NOMO-1 (cell line): ENCODE results near the gene ZMYND10.

Experiments
- DNase-seq, 2 experiments: peaks; one replicate each; lab custom pipeline; 2025; ENCODE audit not compliant: unreplicated experiment in 2 of 2; lab: John Stamatoyannopoulos, UW

ZMYND10 gene

DNA sequence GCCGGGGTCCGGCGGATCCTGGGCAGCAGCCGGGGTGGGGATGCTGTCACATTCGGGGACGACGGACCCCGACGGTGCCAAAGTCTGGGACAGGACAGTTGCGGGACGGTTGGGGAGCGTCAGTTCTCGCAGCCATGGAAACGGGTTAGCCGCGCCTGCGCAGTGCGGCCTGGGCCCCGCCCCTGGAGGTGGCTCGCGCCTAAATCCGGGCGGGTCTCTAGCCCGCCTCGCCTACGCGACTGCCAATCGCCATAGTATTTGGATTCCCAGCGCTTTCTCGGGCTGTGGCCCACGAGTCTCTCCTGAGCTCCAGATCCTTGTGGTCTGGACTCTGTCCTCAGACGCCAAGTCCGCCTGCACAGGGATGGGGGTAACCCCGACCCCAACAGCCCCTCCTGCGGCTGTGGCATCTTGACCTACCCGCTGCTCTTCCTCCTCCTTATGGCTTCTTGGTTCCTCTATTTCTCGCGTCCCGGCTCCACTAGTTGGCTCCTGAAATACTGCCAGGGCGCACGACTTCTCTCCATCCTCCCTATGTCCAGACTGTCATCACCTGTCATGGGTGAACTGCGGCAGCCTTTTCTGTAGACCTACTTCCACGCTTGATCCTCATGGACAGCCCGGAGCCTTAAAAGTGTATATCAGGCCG, at the start of gene ZMYND10:
Gene ZMYND10, minus strand, starts transcription at position 147 of the 649 bp plus-strand sequence. CDS start 153 bp downstream, outside the sequence.
- peak; percentile 66 to 78 for DNase-seq

DNA sequence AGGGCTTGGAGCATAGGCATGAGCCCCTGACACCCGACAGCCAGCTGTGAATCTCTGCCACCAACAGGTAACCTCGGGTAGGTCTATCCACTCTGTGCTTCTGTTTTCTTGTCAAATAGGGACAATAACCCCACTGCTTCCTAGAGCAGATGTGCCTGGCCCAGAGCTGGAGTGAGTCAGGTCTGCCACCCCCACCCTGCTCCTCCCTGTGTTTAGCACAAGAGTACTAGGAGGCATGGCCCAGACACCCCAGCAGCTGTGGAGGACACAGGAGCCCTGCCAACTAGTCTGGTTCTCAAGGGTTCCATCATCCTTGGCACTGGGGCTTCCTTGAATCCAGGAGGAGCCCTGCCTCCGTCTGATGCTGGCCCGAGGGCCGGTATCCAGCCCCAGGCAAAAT, 47.5 kb upstream of the ZMYND10 start:
- no peak for DNase-seq

DNA sequence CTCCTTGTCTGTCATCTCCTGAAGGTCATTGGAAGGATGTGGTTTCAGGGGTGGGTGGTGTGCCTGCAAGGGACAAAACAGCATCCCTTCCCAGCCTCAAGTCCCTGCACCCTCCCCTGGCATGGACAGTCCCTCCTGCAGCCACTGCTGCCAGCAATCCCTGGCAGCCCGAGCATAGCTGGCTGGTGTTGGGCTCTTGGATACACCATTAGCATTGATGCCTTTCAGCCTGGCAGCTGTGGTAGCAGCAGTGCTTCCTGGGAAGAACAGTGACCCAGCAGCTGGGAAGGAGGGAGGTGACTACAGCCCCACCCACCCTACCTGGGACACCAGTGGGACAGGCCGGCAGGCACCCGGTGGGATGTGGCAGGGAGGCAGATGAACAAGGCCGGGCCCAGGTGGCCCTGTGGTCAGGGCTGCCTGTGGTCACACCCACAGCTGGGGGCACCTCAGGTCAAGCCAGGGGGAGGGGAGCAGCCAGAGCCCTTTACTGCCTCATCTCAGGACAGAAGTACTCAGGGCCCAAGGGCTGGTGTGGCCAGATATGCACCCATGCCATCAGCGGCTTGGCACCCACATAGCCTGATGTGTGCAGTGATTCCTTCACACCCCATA, 46.7 kb upstream of the ZMYND10 start:
- DNase-seq: no peak

DNA sequence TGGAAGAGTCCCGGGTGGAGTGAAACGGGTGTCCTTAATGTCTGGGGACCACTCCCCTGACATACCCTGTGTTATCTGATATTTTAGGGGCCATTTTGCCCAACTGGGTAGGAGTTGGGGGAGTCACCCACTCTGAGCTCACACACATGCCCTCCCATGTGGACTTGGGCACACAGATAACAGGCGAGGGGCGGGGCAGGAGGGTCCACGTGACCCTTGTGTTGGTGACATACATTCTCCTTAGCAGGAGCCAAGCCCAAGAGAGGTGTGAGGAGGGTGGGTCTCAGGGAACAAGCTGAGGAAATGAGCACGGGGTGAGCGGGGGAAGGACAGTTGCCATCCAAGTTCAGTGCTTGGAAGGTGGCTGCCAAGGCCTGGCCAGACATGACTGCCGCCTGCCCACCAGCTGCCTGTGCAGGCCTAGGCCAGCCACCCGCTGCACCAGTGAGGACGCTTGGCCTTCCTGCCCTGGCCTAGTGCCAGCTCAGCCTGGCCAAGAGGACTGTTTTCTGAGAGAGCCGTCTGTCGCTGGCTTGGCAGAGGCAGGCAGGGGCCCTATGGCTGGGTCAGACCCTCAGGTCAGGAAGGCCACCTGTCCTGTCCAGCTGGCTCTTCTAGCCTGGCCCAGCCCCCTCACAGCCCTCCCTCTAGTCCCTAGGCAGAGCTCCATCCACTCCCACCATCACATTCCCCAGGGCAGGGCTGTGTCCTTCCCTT, 45.1 kb upstream of the ZMYND10 start:
- no peak for DNase-seq

DNA sequence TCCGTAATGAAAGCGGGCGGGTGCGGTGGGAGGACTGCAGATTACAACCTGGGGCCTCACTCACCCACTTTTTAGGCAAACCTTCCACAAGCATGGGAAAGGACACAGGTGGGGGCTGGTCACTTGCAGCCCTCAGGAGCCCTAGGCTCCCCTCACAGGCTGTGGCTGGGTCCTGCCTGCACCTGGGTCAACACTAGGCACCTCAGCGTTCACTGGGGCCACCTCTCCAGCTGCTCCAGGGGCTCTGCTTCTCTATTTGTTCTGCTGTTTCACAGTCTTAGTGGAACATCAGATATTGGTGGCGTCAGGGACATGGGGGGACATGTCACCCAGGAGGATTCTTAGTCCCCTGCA, 43.9 kb upstream of the ZMYND10 start:
- no peak for DNase-seq

DNA sequence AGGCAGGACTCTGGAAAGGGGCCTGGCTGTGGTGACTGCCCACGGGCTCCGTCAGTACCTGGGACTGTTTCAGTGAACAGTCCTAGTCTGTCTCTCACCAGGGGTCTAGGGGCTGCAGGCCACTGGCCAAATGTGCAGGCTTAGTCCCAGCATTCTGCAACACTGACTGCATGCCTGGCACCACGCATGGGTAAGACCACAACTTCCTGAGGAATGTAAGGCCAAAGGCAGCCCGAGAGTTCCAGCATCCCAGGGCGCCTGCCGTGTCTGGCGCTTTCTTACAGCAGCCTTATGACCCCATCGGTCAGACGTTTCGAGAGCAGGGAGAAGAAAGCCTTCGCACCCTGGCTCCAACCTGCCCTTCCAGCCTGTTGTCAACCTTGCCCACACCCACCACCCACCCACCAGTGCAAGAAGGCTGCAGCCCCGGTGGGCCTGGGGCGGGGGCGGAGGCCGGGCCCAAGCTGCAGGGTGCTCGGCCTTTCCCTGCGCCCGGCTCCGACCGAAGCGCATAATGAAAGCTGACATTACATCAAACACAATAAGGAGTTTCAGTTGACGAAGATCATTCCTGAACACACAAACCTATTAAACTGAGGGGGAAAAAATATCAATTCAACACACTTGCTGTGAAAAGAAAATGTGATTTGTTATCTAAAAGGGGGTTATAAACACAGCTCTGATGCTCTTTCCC, 43.3 kb upstream of the ZMYND10 start:
- DNase-seq: no peak

DNA sequence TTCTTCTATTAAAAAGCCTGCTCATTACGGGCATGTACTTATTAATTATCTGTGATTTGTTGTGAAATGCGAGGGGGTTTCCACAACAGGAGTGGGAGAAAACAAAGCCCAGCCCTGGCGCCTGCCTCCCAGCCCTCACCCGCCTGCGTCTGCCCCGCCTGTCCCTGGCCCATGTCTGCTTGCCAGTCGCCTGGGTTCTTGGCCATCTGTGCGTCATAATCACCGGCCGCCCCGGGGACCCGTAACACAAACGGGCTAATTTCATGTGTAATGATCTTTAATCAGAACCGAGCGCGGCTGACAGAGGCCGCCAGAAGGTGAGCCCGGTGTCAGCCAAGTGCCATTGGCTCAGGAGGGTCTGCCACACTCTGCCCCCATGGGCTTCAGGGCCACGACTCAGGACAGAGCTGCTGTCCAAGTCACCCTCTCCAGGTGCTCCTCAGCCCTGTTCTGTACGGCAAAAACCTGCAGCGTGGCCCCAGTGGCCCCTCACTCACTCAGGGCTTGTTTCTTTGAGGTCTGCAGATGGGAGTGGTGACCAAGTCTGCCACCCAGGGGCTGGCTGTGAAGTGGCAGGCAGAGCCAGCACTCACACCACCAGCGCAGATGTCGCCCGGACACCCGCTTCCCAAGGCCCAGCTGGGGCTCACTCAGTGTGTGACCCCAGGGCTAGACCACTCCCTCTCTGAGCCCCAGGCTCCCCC, 42.6 kb upstream of the ZMYND10 start:
- no peak for DNase-seq

DNA sequence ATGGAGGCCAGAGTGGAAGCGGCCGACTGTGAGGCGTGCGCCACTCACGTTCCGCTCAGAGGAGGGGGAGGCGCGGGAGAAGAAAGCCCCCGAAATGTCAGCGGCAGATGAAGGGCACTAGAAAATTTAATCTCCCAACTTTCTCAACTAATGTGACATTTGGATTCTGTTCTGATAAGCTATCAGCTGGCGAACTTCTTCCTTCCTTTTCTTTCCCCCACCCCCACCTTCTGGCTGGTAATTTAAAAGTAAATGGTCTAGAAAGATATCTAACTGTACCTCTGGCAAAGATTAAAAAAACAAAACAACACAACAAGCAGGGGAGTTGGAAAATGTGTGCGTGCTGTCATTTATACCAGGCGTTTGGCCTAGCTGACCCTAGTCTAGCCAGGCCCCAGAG, 40.2 kb upstream of the ZMYND10 start:
- no peak for DNase-seq

DNA sequence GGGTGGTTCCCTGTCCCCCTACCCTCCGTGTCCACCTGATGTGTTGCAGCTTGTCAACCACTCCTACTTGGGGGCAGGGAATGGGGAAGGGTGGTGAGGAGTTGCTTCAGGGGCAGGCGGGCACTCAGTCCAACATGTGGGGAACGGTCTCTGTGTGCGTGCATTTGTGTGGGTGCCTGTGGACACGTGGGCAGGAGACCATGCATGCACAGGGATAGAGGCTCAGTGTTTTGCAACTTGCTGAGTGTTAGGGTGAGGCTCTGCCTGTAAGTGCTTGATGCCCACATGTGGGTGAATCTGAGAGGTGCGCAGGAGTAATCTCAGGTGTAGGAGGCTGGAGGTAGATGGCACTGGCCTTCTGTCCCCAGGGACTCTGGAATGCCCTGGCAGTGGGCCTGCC, 38.2 kb upstream of the ZMYND10 start:
- no peak for DNase-seq

DNA sequence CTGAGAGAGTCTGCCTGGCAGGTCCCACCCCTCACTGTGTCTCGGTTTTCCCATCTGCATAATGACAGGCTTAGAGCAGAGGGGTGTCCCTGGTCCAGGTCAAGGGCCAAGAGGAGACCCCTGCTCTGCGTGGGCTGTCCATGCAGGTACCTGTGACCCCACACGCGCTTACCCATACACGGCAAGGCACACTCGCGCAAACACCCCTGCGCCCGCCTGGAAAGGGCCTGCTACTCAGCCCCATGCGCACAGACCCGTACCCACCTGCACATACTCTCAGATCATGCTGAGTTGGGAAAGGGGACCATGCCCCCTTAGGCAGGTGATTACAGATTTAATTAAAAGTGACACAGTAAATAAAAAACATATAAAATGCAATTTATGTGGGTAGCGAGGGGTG, 37.2 kb upstream of the ZMYND10 start:
- no peak for DNase-seq

DNA sequence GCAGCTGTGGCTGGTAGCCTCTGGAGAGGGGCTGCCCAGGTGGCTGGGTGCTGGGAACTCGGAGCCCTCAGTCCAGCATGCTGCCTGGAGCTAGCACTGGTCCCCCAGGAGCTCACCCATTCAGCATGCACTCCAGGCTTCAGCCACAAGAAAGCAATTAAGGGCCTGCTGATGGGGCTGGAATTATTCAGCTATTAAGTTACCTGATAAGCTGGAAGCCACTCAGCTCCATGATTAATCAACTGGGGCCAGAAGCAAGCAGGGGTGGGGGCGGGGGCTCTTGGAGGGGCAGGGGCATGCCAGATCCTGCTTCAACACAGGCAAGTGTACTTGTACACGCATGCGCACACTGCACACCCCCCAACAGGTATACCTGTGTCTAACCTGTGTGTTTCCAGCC, 35.9 kb upstream of the ZMYND10 start:
- DNase-seq: no peak

DNA sequence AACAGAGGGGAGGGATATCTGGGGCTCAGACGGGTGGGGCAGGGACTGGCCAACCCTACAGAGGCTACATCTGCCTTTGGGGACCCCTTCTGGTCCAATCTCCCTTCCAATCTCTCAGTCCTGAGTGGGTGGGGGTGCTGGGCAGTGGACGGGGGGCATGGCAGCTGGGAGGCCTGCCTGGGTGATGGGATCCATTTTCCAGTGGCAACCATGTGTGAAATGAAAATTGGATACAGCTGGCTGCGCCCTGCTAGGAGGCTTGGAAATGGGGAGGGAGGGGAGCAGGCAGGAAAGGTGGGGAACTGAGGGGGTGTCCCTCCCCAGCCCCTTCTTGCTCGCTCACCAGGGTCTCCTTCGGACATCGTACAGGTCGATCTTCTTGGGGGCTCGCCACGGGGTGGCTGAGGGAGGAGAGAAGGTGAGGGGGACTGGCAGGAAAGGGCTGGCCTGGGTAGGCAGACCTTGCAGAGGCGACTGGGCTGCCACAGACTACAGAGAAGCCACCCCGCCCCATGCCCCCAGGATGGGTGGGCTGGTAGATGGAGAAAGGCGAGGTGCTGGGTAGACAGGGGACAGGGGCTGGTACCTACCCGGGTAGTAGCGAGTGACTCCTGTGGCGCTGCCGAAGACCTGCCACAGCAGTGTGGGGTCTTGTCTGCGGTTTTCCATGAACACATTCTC, 35.0 kb upstream of the ZMYND10 start:
- no peak for DNase-seq

DNA sequence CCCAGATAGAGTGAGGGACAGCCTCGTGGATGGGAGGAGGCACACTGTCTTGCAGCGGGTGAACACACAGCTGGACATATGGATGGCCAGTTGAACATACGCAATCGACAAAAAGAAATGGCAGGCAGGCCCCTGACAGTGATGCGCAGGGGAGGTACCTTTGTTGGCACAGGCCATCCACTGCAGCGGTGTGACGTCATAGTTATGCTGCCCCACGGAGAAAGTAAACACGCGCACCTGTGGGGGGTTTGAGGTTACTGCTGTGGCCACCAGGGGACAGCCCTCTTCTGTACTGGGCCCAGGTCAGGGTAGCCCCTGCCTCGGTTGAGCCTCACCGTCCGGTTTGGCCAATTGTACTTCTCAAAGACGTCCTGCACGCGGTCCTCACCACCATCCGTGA, 33.2 kb upstream of the ZMYND10 start:
- DNase-seq: no peak

DNA sequence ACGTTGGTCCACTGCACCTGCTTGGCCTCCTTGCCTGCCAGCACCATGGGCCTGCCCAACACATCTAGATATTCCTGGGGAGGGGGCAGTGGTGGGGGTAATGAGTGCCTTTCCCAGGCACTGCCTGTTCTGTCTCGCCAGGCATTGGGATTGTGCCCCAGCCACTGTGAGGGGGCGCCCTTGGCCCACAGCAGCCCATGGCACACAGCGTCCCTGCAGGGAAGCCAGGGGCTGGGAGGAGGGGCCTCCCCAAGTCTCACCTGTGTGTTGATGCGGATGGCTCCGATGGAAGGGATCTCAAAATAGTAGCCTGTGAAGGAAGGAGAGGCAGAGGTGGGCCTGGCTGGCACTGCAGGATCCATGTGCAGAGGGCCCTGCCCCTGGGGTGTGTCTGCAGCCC, 32.5 kb upstream of the ZMYND10 start:
- no peak for DNase-seq

DNA sequence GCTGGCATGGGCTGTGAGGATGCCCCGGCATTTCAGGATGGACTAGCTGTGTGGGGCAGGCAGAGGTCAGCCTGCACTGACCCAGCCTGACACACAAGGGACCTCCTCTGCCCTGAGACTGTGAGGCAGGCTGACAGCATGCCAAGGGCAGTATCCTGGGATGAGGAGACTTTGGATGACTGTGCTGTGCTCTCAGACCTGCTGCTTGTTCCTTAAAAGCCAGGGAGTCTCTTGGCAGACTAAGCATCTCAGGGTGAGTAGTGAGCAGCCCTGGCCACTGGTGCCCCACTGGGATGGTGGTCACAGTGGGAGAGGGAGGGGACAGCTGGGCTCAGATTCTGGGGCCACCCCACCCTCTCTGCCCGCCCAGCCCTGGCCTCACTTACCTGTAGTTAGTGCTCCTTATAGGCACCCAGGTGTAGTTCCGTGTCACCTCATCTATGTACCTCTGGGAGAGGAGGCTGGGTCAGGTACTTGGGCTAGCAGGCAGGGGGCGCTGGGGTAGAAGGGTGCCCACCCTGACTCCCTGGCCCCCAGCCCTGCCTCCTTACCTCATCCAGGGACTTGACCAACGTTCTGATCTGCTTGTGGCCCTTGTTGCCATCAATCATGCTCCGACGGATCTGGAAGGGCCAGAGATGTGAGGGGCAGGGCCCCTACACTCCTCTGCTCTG, 29.9 kb upstream of the ZMYND10 start:
- peak in 1 of 2 experiments; percentile 4 for DNase-seq

DNA sequence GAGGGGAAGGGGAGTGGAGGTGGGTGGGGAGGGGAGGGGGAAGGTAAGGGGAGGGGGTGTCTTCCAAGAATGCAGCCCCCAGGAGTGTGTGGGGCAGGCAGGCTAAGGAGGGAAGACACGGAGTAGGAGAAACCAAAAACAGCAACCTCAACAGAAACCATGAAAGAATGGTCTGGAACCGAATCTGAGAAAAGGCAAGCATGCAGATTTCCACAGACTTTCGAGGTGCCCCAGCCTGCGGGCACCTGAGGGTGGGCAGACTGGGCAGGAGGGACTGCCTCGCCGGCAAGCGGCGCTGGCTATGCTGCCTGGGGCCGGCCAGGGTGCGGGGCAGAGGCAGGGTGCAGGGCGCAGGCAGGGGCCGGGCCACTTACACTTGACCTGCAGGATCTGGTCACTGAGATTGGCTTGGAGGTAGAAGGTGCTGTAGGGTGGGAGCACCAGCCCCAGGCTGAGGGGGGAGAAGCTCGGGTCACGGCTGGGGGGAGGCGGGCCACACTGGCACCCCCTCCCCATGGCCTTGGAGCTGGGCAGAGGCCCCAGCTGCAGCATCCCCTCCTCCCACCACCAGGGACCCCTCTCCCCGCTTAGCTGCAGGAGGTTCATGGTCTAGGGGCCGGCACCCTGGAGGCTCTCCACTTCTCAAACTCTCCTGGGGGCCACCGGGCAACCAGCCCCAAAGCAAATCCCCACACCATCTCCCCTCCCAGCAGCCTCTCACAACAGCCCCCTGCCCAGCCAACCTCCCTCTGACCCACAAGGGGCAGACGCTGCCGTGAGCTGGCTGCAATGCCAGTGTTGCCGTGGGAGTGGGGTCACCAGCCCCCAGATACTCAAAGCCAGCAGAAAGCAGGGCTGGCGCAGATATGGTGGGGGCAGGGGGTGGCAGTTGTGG, 29.1 kb upstream of the ZMYND10 start:
- DNase-seq: no peak

DNA sequence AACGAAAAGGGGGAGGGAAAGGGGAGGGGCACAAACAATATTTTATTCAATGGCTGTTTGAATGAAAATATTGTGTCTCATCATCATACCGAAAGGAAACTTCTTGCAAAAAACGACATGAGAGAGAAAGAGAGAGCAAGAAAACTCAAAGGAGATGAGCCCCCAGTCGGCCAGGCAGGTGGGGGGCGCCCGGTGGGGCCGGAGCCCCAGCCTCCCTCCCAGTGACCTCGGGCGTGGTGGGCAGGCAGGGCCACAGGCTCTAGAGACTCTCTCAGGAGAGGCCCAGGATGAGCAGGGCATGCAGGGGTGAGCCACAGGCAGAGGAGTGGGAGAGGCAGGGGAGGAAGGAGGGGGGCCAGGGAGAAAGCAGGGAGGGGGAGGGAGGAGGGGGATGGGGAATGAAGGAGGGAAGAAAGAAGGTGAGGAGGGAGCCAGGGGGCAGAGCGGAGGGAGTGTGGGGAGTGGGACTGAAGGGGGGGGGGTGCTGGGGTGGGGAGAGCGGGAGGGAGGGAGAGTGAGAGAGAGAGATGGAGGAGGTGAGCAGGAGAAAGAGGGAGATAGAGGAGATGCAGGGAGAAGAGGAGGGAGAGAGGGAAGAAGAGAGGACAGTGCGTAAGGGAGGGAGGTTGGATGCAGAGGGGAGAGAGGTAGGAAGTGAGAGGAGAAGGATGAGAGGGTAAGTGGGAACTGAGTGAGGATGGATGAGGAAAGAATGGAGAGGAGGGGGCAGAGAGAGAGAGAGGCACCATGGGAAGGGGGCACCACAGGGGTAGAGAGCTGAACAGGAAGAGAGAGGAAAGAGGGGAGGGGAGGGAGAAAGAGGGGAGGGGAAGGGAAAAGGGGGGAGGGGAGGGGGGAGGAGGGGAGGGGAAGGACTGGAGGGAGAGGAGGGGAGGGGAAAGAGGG, 27.9 kb upstream of the ZMYND10 start:
- no peak for DNase-seq

DNA sequence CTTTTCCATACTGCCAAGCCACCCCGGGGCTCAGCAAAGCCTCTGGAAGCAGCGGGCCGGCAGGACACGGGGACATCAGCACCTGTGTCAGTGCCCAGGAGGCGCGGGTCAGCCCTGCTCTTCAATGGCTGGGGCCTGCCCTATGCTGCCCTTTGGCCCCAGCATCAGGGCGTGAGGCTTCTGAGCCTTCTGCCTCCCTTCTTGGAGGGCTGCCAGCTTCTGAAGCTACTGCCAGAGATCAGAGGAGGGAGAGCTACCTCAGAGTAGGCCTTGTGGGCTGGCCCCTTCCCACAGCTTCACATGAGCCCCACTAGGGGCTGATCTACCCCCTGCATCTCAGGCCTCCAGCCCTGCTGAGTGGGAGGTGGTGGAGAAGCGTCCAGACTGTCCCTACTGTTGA, 26.8 kb upstream of the ZMYND10 start:
- no peak for DNase-seq
